GM19099 (cell line): ENCODE results near the gene TTLL6.

ENCODE experiments used
- POLR2A ChIP-seq: IDR thresholded peaks from 3 replicates; pipeline ENCODE4 v1.6.1; 2011; ENCODE audit warnings: low read depth; ENCODE audit not compliant: insufficient read length; ENCODE audit errors: extremely low read depth

Gene TTLL6

GRCh38 chr17:48791128-48792032, 25.6 kb downstream of the TTLL6 start:
- no peak for TF ChIP-seq POLR2A

DNA sequence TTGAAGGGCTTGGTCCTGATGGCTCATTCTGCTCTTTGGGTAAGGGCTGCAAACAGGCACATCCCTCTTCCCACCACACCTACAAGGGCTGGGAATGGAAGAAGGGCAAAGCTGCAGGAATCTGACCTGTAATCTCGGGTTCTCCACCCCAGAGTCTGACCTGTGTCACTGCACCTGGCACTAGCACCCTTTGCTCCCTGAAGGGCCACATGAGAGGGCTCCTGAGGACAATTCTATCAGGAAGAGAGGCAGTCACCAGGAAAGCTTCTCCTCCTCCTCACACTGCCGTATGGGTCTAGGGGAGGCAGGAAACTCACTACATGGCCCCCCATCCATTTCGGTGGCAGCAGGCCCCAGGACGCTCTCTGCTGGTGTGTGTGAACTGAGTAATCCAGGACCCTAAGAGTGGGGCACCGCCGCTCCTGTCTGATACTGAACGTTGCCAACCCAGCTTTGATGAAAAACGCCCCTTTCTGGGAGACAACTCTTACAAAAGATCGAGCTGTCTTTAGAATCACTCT, 26.4 kb downstream of the TTLL6 start:
- no peak for TF ChIP-seq POLR2A

- TF ChIP-seq POLR2A = no peak
Measured at GRCh38 chr17:48787828-48788227, 29.2 kb downstream of the TTLL6 start.

- TF ChIP-seq POLR2A = no peak
Measured at GRCh38 chr17:48779421-48779820, 37.6 kb downstream of the TTLL6 start.

DNA sequence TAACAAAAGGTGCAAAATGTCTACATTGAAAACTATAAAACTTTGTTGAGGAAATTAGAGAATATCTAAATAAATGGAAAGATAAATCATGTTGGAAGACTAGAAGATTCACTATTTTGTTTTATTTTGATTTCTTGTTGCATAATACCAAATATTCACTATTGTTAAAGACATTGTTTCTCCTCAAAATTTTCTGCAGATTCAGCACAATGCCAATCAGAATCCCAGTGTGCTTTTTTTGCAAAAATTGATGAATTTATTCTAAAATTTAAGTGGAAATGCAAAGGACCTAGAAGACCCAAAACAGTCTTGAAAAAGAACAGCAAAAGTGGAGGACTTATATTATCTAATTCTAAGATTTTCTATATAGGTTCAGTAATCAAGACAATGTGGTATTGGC, 40.4 kb downstream of the TTLL6 start:
- TF ChIP-seq POLR2A = no peak

DNA sequence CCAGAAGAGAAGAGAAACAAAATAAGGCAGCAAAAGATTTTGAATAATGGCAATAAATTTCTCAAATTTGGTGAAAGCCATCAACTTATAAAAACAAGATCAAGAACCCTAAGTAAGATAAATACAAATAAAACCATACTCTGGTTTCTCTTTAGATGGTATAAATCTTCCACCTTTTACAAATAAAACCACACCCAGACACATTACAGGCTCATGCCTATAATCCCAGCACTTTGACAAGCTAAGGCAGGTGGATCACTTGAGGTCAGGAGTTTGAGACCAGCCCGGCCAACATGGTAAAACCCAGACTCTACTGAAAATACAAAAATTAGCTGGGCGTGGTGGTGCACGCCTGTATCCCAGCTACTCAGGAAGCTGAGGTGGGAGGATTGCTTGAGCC, 43.8 kb downstream of the TTLL6 start:
- TF ChIP-seq POLR2A = no peak

- no peak for TF ChIP-seq POLR2A
Measured at GRCh38 chr17:48770954-48771353, 46.1 kb downstream of the TTLL6 start.

- no peak for TF ChIP-seq POLR2A
Measured at GRCh38 chr17:48769009-48769675, 47.9 kb downstream of the TTLL6 start.

DNA sequence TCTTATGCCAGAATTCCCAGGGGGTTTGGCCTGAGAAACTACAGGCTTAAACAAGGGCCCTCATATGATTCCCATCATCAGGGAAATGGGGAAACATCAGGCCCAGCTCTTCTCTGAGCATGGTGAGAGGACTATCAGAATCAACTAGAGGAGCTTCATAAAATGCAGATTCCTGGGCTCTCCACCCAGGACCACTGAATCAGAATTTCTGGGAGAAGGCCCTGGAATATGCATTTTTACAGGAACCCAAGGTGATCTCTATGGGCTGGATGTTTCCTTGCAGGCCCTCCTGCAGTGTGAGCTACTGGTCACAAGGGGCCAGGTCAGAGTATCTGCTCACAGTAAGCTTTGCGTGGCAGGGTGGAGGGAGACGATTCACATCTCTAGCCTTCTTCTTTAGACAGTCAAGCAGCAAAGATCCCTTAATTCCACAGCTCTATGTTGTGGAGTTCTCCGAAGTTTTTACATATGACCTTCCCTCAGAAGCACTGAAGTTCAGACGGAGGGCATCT, 49.7 kb downstream of the TTLL6 start:
- TF ChIP-seq POLR2A = no peak

DNA sequence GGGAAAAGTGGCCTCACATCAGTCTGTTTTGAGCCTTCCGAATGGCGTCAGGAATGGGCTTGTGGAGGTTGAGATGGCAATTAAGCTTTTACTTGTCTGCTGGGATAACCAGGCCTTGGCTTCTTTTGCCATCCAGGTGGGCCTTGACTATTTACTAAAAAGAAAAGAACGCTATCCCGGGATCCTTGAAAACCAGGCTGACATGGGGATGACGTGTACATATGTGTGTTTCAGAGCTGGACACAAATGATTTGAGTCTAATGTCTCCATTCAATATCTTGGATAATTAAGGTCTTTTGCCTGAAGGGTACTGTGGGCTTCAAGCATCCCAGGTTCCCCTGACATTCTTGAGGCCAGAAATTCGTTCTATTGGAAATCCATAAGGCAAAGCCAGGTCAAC, 55.9 kb downstream of the TTLL6 start:
- no peak for TF ChIP-seq POLR2A

- no peak for TF ChIP-seq POLR2A
Measured at GRCh38 chr17:48760411-48760810, 56.6 kb downstream of the TTLL6 start.

- no peak for TF ChIP-seq POLR2A
Measured at GRCh38 chr17:48759288-48759687, 57.7 kb downstream of the TTLL6 start.

GRCh38 chr17:48757524-48757961, 59.5 kb downstream of the TTLL6 start:
- TF ChIP-seq POLR2A = no peak

GRCh38 chr17:48756830-48757251, 60.2 kb downstream of the TTLL6 start:
- TF ChIP-seq POLR2A = no peak

DNA sequence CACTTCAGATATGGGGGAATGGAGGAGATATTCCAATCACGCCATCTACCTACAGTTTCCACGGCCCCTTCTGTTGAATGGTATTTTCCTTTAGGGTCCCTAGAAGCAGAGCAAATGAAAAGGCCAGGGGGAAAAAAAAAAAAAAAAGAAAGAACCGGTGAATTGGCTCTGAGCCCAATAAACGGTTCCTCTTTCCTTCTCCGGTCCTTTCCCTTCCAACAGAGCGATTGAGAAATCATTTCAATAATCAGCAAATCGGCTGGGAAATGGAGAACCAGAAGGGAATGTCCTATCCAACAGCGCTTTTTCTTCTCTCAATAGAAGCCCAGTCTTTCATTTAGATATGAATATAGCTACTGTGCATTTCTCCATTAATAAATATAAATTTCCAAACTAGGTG, 61.7 kb downstream of the TTLL6 start:
- TF ChIP-seq POLR2A = no peak
